Measurements from ENCODE around the gene FYN.

FYN gene

GRCh38 chr6:111724505-111724904, 148.7 kb downstream of the FYN start:
- POLR2A ChIA-PET: no interaction called here
- TF ChIP-seq CTBP1 (IDR thresholded peaks at IDR 0.05; ENCODE audit: borderline replicate concordance): no peak
- TF ChIP-seq BHLHE40 (IDR thresholded peaks at IDR 0.05; ENCODE audit: borderline replicate concordance): no peak
- no peak for TF ChIP-seq SP1 (IDR thresholded peaks at IDR 0.05)
- TF ChIP-seq FOXM1 (IDR thresholded peaks at IDR 0.05; ENCODE audit: borderline replicate concordance): no peak
- TF ChIP-seq ELF4 (IDR thresholded peaks at IDR 0.05): no peak
- CTCF ChIA-PET: interaction anchor here (0.7 kb wide), 1 partner anchor 133 kb away, joined by 4 read pairs; no protein-coding TSS in a partner anchor
- no peak for DNase-seq (ENCODE audit: extremely low spot score)

- TF ChIP-seq HDGF (IDR thresholded peaks at IDR 0.05; ENCODE audit: borderline replicate concordance) (no peak), L3MBTL2 (conservative IDR thresholded peaks at IDR 0.05) (no peak), ELF4 (IDR thresholded peaks at IDR 0.05) (no peak), PKNOX1 (IDR thresholded peaks at IDR 0.05) (no peak), SP1 (IDR thresholded peaks at IDR 0.05) (no peak), FOXK2 (IDR thresholded peaks at IDR 0.05) (no peak), CTBP1 (IDR thresholded peaks at IDR 0.05; ENCODE audit: borderline replicate concordance) (no peak), ZNF384 (IDR thresholded peaks at IDR 0.05) (no peak), BHLHE40 (IDR thresholded peaks at IDR 0.05; ENCODE audit: borderline replicate concordance) (no peak), ARNT (IDR thresholded peaks at IDR 0.05) (no peak)
- DNase-seq (ENCODE audit: extremely low spot score): no peak
- ChIA-PET CTCF (interaction anchor here (0.7 kb wide), 1 partner anchor 134 kb away, joined by 4 read pairs; no protein-coding TSS in a partner anchor), POLR2A (no interaction called here)
These were observed 149.2 kb downstream of the FYN start for GRCh38 chr6:111724039-111724438.

GRCh38 chr6:111723412-111723970, 149.8 kb downstream of the FYN start:
- TF ChIP-seq SP1 (IDR thresholded peaks at IDR 0.05) (no peak), FOXA1 (IDR thresholded peaks at IDR 0.05) (no peak), NFRKB (IDR thresholded peaks at IDR 0.05) (no peak), L3MBTL2 (conservative IDR thresholded peaks at IDR 0.05) (no peak), FOXM1 (IDR thresholded peaks at IDR 0.05; ENCODE audit: borderline replicate concordance) (no peak), ARNT (IDR thresholded peaks at IDR 0.05) (no peak), FOXK2 (IDR thresholded peaks at IDR 0.05) (no peak), SUZ12 (IDR thresholded peaks at IDR 0.05) (no peak), ZNF384 (IDR thresholded peaks at IDR 0.05) (no peak), HDGF (IDR thresholded peaks at IDR 0.05; ENCODE audit: borderline replicate concordance) (no peak), LEF1 (IDR thresholded peaks at IDR 0.05; ENCODE audit: borderline replicate concordance) (no peak), PKNOX1 (IDR thresholded peaks at IDR 0.05) (no peak), CTBP1 (IDR thresholded peaks at IDR 0.05; ENCODE audit: borderline replicate concordance) (no peak), BHLHE40 (IDR thresholded peaks at IDR 0.05; ENCODE audit: borderline replicate concordance) (no peak), ELF4 (IDR thresholded peaks at IDR 0.05) (no peak), TARDBP (IDR thresholded peaks at IDR 0.05) (no peak)
- POLR2A ChIA-PET: no interaction called here
- DNase-seq (ENCODE audit: extremely low spot score): no peak
- CTCF ChIA-PET: no interaction called here

- ChIA-PET POLR2A (no interaction called here), CTCF (no interaction called here)
- TF ChIP-seq SUZ12 (IDR thresholded peaks at IDR 0.05) (no peak), L3MBTL2 (conservative IDR thresholded peaks at IDR 0.05) (no peak), FOXM1 (IDR thresholded peaks at IDR 0.05; ENCODE audit: borderline replicate concordance) (no peak), SP1 (IDR thresholded peaks at IDR 0.05) (no peak), NFRKB (IDR thresholded peaks at IDR 0.05) (no peak), TARDBP (IDR thresholded peaks at IDR 0.05) (no peak), ZNF384 (IDR thresholded peaks at IDR 0.05) (no peak), BHLHE40 (IDR thresholded peaks at IDR 0.05; ENCODE audit: borderline replicate concordance) (no peak), ARNT (IDR thresholded peaks at IDR 0.05) (no peak), LEF1 (IDR thresholded peaks at IDR 0.05; ENCODE audit: borderline replicate concordance) (no peak), HDGF (IDR thresholded peaks at IDR 0.05; ENCODE audit: borderline replicate concordance) (no peak), FOXA1 (IDR thresholded peaks at IDR 0.05) (no peak), FOXK2 (IDR thresholded peaks at IDR 0.05) (no peak), CTBP1 (IDR thresholded peaks at IDR 0.05; ENCODE audit: borderline replicate concordance) (no peak), PKNOX1 (IDR thresholded peaks at IDR 0.05) (no peak), ELF4 (IDR thresholded peaks at IDR 0.05) (no peak)
- DNase-seq (ENCODE audit: extremely low spot score): no peak
These were observed 151.0 kb downstream of the FYN start for GRCh38 chr6:111722179-111722731.

GRCh38 chr6:111721753-111722154, 151.5 kb downstream of the FYN start:
- peak; percentile 60 for DNase-seq (ENCODE audit: extremely low spot score)
- ChIA-PET CTCF (no interaction called here), POLR2A (no interaction called here)
- TF ChIP-seq FOXM1 (IDR thresholded peaks at IDR 0.05; ENCODE audit: borderline replicate concordance) (no peak), ELF4 (IDR thresholded peaks at IDR 0.05) (no peak), SUZ12 (IDR thresholded peaks at IDR 0.05) (no peak), CTBP1 (IDR thresholded peaks at IDR 0.05; ENCODE audit: borderline replicate concordance) (no peak), LEF1 (IDR thresholded peaks at IDR 0.05; ENCODE audit: borderline replicate concordance) (no peak), ZNF384 (IDR thresholded peaks at IDR 0.05) (no peak), BHLHE40 (IDR thresholded peaks at IDR 0.05; ENCODE audit: borderline replicate concordance) (no peak), L3MBTL2 (conservative IDR thresholded peaks at IDR 0.05) (no peak), HDGF (IDR thresholded peaks at IDR 0.05; ENCODE audit: borderline replicate concordance) (no peak), PKNOX1 (IDR thresholded peaks at IDR 0.05) (no peak), ARNT (IDR thresholded peaks at IDR 0.05) (no peak), SP1 (IDR thresholded peaks at IDR 0.05) (no peak), NFRKB (IDR thresholded peaks at IDR 0.05) (no peak), FOXA1 (IDR thresholded peaks at IDR 0.05) (no peak), FOXK2 (IDR thresholded peaks at IDR 0.05) (no peak), TARDBP (IDR thresholded peaks at IDR 0.05) (no peak)
